ENCODE data around the gene BCL2L1.
"Not testable (repeated sequence)": the region's sequence is repeated elsewhere in the genome, so short reads cannot be mapped to it uniquely, and the experiment has no call there.

Gene BCL2L1

GRCh38 chr20:31630187-31630790 is 92.4 kb downstream of the BCL2L1 start:
- no peaks in the 10 kb centered on the region for H3K27me3 ChIP-seq (ENCODE audit: insufficient read depth, low read length)
- TF ChIP-seq CTCF (IDR thresholded peaks at IDR 0.05; ENCODE audit: low read length) (no peak), EZH2 (IDR thresholded peaks at IDR 0.05; ENCODE audit: borderline replicate concordance, low read length) (no peak)
- H3K9ac ChIP-seq (ENCODE audit: low read length): no peak overlapping the region
- no peaks in the 10 kb centered on the region for H3F3A ChIP-seq (ENCODE audit: insufficient read depth, low read length)
- H3K27ac ChIP-seq (ENCODE audit: low read depth, low read length, poor library complexity, severe bottlenecking): no peak overlapping the region
- no peaks in the 10 kb centered on the region for H3K4me1 ChIP-seq (ENCODE audit: insufficient read depth, low read length, severe bottlenecking)
- no peaks in the 10 kb centered on the region for H3K9me3 ChIP-seq (ENCODE audit: low read length)
- H2AFZ ChIP-seq (ENCODE audit: low read length): no peak overlapping the region
- no peaks in the 10 kb centered on the region for H3K79me2 ChIP-seq (ENCODE audit: insufficient read depth, low read length)
- H3K4me3 ChIP-seq (ENCODE audit: low read depth, low read length, poor library complexity, severe bottlenecking): no peak overlapping the region
- no peaks in the 10 kb centered on the region for H3K9me2 ChIP-seq (ENCODE audit: low read depth, low read length)
- H4K20me1 ChIP-seq (ENCODE audit: insufficient read depth, low read length): no peaks in the 10 kb centered on the region
- H3K36me3 ChIP-seq (ENCODE audit: insufficient read depth, low read length): no peaks in the 10 kb centered on the region
- no peak overlapping the region for H3K4me2 ChIP-seq (ENCODE audit: low read length)

- H3K27me3 ChIP-seq (ENCODE audit: insufficient read depth, low read length); H4K20me1 ChIP-seq (ENCODE audit: insufficient read depth, low read length); H3F3A ChIP-seq (ENCODE audit: insufficient read depth, low read length); H3K36me3 ChIP-seq (ENCODE audit: insufficient read depth, low read length); H3K9me3 ChIP-seq (ENCODE audit: low read length); H3K79me2 ChIP-seq (ENCODE audit: insufficient read depth, low read length); H3K4me1 ChIP-seq (ENCODE audit: insufficient read depth, low read length, severe bottlenecking); H3K27ac ChIP-seq (ENCODE audit: low read depth, low read length, poor library complexity, severe bottlenecking); H2AFZ ChIP-seq (ENCODE audit: low read length); H3K4me2 ChIP-seq (ENCODE audit: low read length); H3K9ac ChIP-seq (ENCODE audit: low read length); H3K9me2 ChIP-seq (ENCODE audit: low read depth, low read length); H3K4me3 ChIP-seq (ENCODE audit: low read depth, low read length, poor library complexity, severe bottlenecking): not testable (repeated sequence)
Measured at GRCh38 chr20:31628057-31628456, 94.6 kb downstream of the BCL2L1 start.

GRCh38 chr20:31626534-31626933 is 96.1 kb downstream of the BCL2L1 start:
- H3K36me3 ChIP-seq (ENCODE audit: insufficient read depth, low read length); H3K79me2 ChIP-seq (ENCODE audit: insufficient read depth, low read length); H3K4me1 ChIP-seq (ENCODE audit: insufficient read depth, low read length, severe bottlenecking); H3K4me3 ChIP-seq (ENCODE audit: low read depth, low read length, poor library complexity, severe bottlenecking); H3K9me3 ChIP-seq (ENCODE audit: low read length); H3K9ac ChIP-seq (ENCODE audit: low read length); H3F3A ChIP-seq (ENCODE audit: insufficient read depth, low read length); H4K20me1 ChIP-seq (ENCODE audit: insufficient read depth, low read length); H3K27me3 ChIP-seq (ENCODE audit: insufficient read depth, low read length); H3K4me2 ChIP-seq (ENCODE audit: low read length); H3K9me2 ChIP-seq (ENCODE audit: low read depth, low read length); H3K27ac ChIP-seq (ENCODE audit: low read depth, low read length, poor library complexity, severe bottlenecking); H2AFZ ChIP-seq (ENCODE audit: low read length): not testable (repeated sequence)

- H3K36me3 ChIP-seq (ENCODE audit: insufficient read depth, low read length); H3K9ac ChIP-seq (ENCODE audit: low read length); H3K27ac ChIP-seq (ENCODE audit: low read depth, low read length, poor library complexity, severe bottlenecking); H3K9me2 ChIP-seq (ENCODE audit: low read depth, low read length); H4K20me1 ChIP-seq (ENCODE audit: insufficient read depth, low read length); H3K4me3 ChIP-seq (ENCODE audit: low read depth, low read length, poor library complexity, severe bottlenecking); H3K4me1 ChIP-seq (ENCODE audit: insufficient read depth, low read length, severe bottlenecking); H2AFZ ChIP-seq (ENCODE audit: low read length); H3K9me3 ChIP-seq (ENCODE audit: low read length); H3F3A ChIP-seq (ENCODE audit: insufficient read depth, low read length); H3K4me2 ChIP-seq (ENCODE audit: low read length); H3K27me3 ChIP-seq (ENCODE audit: insufficient read depth, low read length); H3K79me2 ChIP-seq (ENCODE audit: insufficient read depth, low read length): not testable (repeated sequence)
Measured at GRCh38 chr20:31623123-31623505, 99.6 kb downstream of the BCL2L1 start.

- no peak overlapping the region for H3K9ac ChIP-seq (ENCODE audit: low read length)
- H3K27ac ChIP-seq (ENCODE audit: low read depth, low read length, poor library complexity, severe bottlenecking): no peak overlapping the region
- no peak overlapping the region for H3K4me2 ChIP-seq (ENCODE audit: low read length)
- no peaks in the 10 kb centered on the region for H3K79me2 ChIP-seq (ENCODE audit: insufficient read depth, low read length)
- H3K27me3 ChIP-seq (ENCODE audit: insufficient read depth, low read length): no peaks in the 10 kb centered on the region
- H2AFZ ChIP-seq (ENCODE audit: low read length): no peak overlapping the region
- H4K20me1 ChIP-seq (ENCODE audit: insufficient read depth, low read length): no peaks in the 10 kb centered on the region
- H3K36me3 ChIP-seq (ENCODE audit: insufficient read depth, low read length): no peaks in the 10 kb centered on the region
- no peak overlapping the region for H3K4me3 ChIP-seq (ENCODE audit: low read depth, low read length, poor library complexity, severe bottlenecking)
- no peaks in the 10 kb centered on the region for H3K4me1 ChIP-seq (ENCODE audit: insufficient read depth, low read length, severe bottlenecking)
- H3K9me3 ChIP-seq (ENCODE audit: low read length): no peaks in the 10 kb centered on the region
- H3F3A ChIP-seq (ENCODE audit: insufficient read depth, low read length): no peaks in the 10 kb centered on the region
- TF ChIP-seq CTCF (IDR thresholded peaks at IDR 0.05; ENCODE audit: low read length) (no peak), EZH2 (IDR thresholded peaks at IDR 0.05; ENCODE audit: borderline replicate concordance, low read length) (no peak)
- no peaks in the 10 kb centered on the region for H3K9me2 ChIP-seq (ENCODE audit: low read depth, low read length)
Measured at GRCh38 chr20:31620246-31620645, 102.4 kb downstream of the BCL2L1 start.

Measured in OCI-LY1 (cell line).